Neutrophil (primary cell): Measurements from ENCODE around the gene CCR9.

Source experiments
- H3K27ac ChIP-seq: fragments of 200-600 bp; sonication (generic); 2 replicates; pipeline ENCODE4 v1.5.1; 2016; ENCODE audit warnings: mild to moderate bottlenecking, moderate library complexity
- H3K27me3 ChIP-seq: fragments of 200-600 bp; sonication (generic); 2 replicates; pipeline ENCODE4 v1.6.0; 2016; ENCODE audit warnings: mild to moderate bottlenecking
- H3K36me3 ChIP-seq: fragments of 200-600 bp; sonication (generic); 2 replicates; pipeline ENCODE4 v1.5.1; 2017
- H3K4me1 ChIP-seq, 2 experiments: fragments of 200-600 bp in 1 of 2; sonication (generic) in 1 of 2; 1 replicate in 1 of 2; 2 replicates in 1 of 2; pipeline versions ENCODE4 v1.5.1 to v1.6.1; 2013 to 2016; ENCODE audit warnings: low read depth in 1 of 2, low read length in 1 of 2, mild to moderate bottlenecking in 1 of 2, moderate library complexity in 1 of 2; ENCODE audit not compliant: control insufficient read depth in 1 of 2, insufficient read depth in 1 of 2
- H3K4me3 ChIP-seq, 2 experiments: fragments of 200-600 bp in 1 of 2; sonication (generic) in 1 of 2; 1 replicate in 1 of 2; 2 replicates in 1 of 2; pipeline ENCODE4 v1.5.1; 2013 to 2016; ENCODE audit warnings: low read depth in 1 of 2, low read length in 1 of 2, mild to moderate bottlenecking in 1 of 2, moderate library complexity in 1 of 2
- H3K9me3 ChIP-seq: fragments of 200-600 bp; sonication (generic); 2 replicates; pipeline ENCODE4 v1.5.1; 2016
- TF ChIP-seq, protein P1 (sequence below): fragments of 200-600 bp; sonication (generic); IDR thresholded peaks from 2 replicates; pipeline ENCODE4 v1.5.1; 2016; ENCODE audit warnings: antibody characterized with exemption

Gene CCR9

DNA sequence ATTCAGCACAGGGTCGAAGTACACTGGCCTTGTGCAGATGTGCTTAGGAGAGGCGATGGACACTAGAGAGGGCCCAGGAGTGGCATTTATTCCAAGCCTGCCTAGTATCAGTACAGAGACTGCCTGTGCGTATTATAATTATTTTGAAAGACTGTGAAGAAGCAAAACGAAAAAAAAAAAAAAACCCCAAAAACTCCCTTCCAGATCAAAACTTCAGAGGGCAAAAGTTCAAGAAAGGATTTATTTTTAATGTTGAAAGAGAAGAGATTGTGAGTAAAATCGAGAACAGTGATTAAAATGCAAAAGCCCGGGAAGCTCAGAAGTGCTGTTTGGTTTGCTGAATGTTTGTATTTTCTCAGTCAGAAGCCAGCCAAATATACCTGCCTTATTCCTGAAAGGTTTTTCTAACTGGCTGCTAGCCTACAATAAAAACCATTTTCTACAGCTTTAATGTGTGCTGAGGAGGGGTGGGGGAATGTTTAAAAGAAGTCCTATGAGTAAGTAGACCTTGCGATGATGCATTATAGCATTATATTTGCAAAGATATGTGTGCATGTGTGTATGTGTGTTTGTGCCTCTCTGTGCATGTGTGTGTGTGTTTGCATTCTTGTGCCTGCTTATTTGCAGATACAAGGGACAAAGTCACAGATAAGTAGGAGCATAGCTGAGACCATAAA lies 25.2 kb upstream of the CCR9 start:
- no peaks in the 10 kb centered on the region for H3K4me1 ChIP-seq
- H3K9me3 ChIP-seq: no peaks in the 10 kb centered on the region
- no peaks in the 10 kb centered on the region for H3K27me3 ChIP-seq
- H3K27ac ChIP-seq: no peak overlapping the region
- H3K36me3 ChIP-seq: no peaks in the 10 kb centered on the region
- TF ChIP-seq, protein P1, sequence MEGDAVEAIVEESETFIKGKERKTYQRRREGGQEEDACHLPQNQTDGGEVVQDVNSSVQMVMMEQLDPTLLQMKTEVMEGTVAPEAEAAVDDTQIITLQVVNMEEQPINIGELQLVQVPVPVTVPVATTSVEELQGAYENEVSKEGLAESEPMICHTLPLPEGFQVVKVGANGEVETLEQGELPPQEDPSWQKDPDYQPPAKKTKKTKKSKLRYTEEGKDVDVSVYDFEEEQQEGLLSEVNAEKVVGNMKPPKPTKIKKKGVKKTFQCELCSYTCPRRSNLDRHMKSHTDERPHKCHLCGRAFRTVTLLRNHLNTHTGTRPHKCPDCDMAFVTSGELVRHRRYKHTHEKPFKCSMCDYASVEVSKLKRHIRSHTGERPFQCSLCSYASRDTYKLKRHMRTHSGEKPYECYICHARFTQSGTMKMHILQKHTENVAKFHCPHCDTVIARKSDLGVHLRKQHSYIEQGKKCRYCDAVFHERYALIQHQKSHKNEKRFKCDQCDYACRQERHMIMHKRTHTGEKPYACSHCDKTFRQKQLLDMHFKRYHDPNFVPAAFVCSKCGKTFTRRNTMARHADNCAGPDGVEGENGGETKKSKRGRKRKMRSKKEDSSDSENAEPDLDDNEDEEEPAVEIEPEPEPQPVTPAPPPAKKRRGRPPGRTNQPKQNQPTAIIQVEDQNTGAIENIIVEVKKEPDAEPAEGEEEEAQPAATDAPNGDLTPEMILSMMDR: no peak
- H3K4me3 ChIP-seq: no peak overlapping the region

DNA sequence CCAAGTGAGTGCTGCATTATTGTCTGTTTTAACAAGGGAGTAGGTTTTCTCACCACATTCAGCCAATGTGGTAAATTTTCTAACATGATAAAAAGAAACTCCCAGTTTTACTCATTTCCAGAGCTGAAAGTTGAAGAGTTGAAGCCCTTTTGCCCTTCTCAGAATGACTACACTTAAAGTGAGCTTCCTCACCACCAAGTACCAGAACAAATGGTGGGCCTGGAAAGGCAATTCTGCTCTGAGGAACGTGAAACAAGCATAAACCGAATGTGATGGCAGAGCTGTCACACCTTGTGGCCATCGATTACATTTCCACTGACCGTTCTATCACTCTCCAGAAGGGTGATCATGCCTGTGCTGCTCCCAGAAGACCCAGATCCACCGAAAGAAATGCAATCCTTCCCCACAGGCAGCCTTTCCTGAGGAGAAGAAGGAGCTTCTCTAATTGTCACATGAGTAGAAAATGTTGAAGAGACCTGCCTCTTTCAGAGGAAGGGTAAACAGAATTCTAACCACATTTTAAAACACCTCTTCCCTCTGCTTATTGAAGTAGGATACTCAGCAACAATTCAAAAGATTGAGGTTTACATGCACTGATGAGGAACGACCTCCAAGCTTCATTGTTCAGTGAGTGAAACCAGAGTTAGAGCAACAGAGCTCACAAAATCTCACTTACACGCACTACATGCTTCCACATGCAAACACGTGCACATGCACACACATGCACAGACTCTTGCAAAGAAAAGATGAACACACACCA lies 21.4 kb upstream of the CCR9 start:
- Histone ChIP-seq H3K27ac (no peak overlapping the region), H3K27me3 (no peaks in the 10 kb centered on the region), H3K4me3 (no peak overlapping the region), H3K9me3 (no peaks in the 10 kb centered on the region), H3K4me1 (no peaks in the 10 kb centered on the region), H3K36me3 (no peaks in the 10 kb centered on the region)
- TF ChIP-seq, protein P1: no peak

DNA sequence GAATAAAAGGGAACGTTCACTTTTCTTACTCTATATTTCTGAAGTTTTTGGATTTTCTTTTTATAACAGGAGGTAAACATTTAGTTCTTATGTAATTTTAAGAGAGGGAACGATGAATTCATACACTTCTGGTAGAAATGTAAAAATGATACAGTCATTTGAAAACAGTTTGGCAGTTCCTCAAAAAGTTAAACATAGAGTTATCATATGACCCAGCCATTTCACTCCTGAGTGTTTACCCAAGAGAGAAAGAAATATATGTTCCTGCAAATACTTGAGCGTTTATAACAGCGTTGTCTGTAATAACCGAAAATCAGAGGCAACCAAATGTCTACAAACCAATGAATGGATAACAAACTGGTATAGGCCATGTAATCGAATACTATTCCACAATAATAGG lies 20.8 kb upstream of the CCR9 start:
- no peak overlapping the region for H3K27ac ChIP-seq
- H3K27me3 ChIP-seq: no peaks in the 10 kb centered on the region
- H3K9me3 ChIP-seq: no peaks in the 10 kb centered on the region
- H3K36me3 ChIP-seq: no peaks in the 10 kb centered on the region
- TF ChIP-seq, protein P1: no peak
- H3K4me3 ChIP-seq: no peak overlapping the region
- H3K4me1 ChIP-seq: no peaks in the 10 kb centered on the region

DNA sequence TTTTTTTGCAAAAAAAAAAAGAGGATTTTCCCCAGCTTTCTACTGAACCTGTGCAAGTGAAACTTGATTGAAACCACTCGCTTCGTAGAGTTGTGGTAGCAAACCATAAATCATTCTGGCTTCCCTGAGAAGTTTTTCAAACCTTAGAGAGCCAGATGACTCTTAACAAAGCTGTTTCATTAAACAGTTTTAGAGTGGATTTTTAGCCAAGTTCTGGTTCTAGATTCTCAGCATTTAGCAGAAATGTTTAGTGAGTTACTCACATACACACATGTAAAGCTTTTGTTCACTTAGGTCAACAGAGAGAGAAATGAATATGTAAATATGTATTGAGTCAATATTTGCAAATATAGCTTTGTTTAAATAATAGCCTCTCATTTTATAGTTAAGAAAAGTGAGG lies 18.1 kb upstream of the CCR9 start:
- TF ChIP-seq, protein P1: no peak
- no peaks in the 10 kb centered on the region for H3K9me3 ChIP-seq
- H3K36me3 ChIP-seq: no peaks in the 10 kb centered on the region
- no peak overlapping the region for H3K4me3 ChIP-seq
- no peaks in the 10 kb centered on the region for H3K4me1 ChIP-seq
- no peak overlapping the region for H3K27ac ChIP-seq
- no peaks in the 10 kb centered on the region for H3K27me3 ChIP-seq

DNA sequence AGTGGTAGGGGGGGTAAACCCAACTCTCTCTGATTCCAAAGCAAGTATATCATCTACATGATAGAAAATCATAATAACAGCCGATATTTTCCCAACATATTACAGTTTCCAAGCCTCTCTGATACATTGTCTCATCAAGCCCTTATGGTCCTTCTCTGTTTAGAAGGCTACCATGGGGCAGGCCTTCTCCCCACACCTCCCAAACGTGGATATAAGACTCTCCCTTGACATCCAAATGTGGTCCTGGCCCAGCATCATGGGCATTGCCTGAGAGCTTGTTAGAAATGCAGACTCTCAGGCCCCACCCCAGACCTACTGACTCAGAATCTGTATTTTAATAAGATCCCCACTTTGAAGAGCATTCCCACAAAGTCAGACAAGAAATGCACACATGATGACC lies 17.7 kb upstream of the CCR9 start:
- Histone ChIP-seq H3K4me3 (no peak overlapping the region), H3K27ac (no peak overlapping the region), H3K4me1 (no peaks in the 10 kb centered on the region), H3K9me3 (no peaks in the 10 kb centered on the region), H3K36me3 (no peaks in the 10 kb centered on the region), H3K27me3 (no peaks in the 10 kb centered on the region)
- TF ChIP-seq, protein P1: no peak
